MM.1S (cell line): ENCODE data around the gene VEZT.

Experiments
- DNase-seq: peaks from one replicate; pipeline ENCODE4 v3.0.0-alpha.2; 2015
- H2AFZ ChIP-seq: fragments of 300-600 bp; sonication (generic); 2 replicates; pipeline ENCODE4 v1.6.0; 2016; ENCODE audit warnings: antibody characterized with exemption, low read length
- H3F3A ChIP-seq: fragments of 300-600 bp; sonication (generic); 2 replicates; pipeline ENCODE4 v1.6.1; 2016; ENCODE audit warnings: mild to moderate bottlenecking, antibody characterized with exemption, low read length, moderate library complexity, mixed read lengths; ENCODE audit not compliant: insufficient read depth
- H3K27ac ChIP-seq: fragments of 300-600 bp; sonication (generic); 2 replicates; pipeline ENCODE4 v1.5.1; 2016; ENCODE audit warnings: mild to moderate bottlenecking, low read length
- H3K27me3 ChIP-seq: fragments of 300-600 bp; sonication (generic); replicated peaks from 2 replicates; pipeline ENCODE4 v1.6.0; 2016; ENCODE audit warnings: low read length; ENCODE audit not compliant: insufficient read depth
- H3K36me3 ChIP-seq: fragments of 300-600 bp; sonication (generic); replicated peaks from 2 replicates; pipeline ENCODE4 v1.6.1; 2016; ENCODE audit warnings: mild to moderate bottlenecking, low read length, mixed read lengths; ENCODE audit not compliant: insufficient read depth
- H3K4me1 ChIP-seq: fragments of 300-600 bp; sonication (generic); 2 replicates; pipeline ENCODE4 v1.6.1; 2016; ENCODE audit warnings: low read length, mixed read lengths
- H3K4me2 ChIP-seq: fragments of 300-600 bp; sonication (generic); 2 replicates; pipeline ENCODE4 v1.6.0; 2016; ENCODE audit warnings: low read depth, low read length
- H3K4me3 ChIP-seq: fragments of 300-600 bp; sonication (generic); 2 replicates; pipeline ENCODE4 v1.5.1; 2016; ENCODE audit warnings: low read length, mixed read lengths
- H3K79me2 ChIP-seq: fragments of 300-600 bp; sonication (generic); 2 replicates; pipeline ENCODE4 v1.6.1; 2016; ENCODE audit warnings: mixed run types, low read length, mixed read lengths
- H3K9ac ChIP-seq: fragments of 300-600 bp; sonication (generic); 2 replicates; pipeline ENCODE4 v1.6.1; 2016; ENCODE audit warnings: low read length, mixed read lengths
- H3K9me2 ChIP-seq: fragments of 300-600 bp; sonication (generic); replicated peaks from 2 replicates; pipeline ENCODE4 v1.6.1; 2016; ENCODE audit warnings: mild to moderate bottlenecking, low read length, mixed read lengths; ENCODE audit not compliant: insufficient read depth
- H3K9me3 ChIP-seq: fragments of 300-600 bp; sonication (generic); replicated peaks from 2 replicates; pipeline ENCODE4 v1.6.1; 2016; ENCODE audit warnings: mild to moderate bottlenecking, low read length, mixed read lengths; ENCODE audit not compliant: insufficient read depth
- H4K20me1 ChIP-seq: fragments of 300-600 bp; sonication (generic); 2 replicates; pipeline ENCODE4 v1.6.1; 2016; ENCODE audit warnings: mild to moderate bottlenecking, low read length, moderate library complexity, mixed read lengths; ENCODE audit not compliant: insufficient read depth
- EZH2 ChIP-seq: fragments of 300-600 bp; sonication (generic); optimal IDR thresholded peaks from 2 replicates; pipeline ENCODE3; 2017; ENCODE audit warnings: low read depth, mild to moderate bottlenecking, antibody characterized with exemption, low read length, mixed read lengths
- EZH2phosphoT487 ChIP-seq: fragments of 300-600 bp; sonication (generic); IDR thresholded peaks from 2 replicates; pipeline ENCODE4 v1.6.1; 2018; ENCODE audit warnings: antibody characterized with exemption, low read length
- TF ChIP-seq, protein P1 (sequence below): fragments of 300-600 bp; sonication (generic); IDR thresholded peaks from 2 replicates; pipeline ENCODE4 v1.5.1; 2016; ENCODE audit warnings: antibody characterized with exemption, low read length, mixed read lengths

VEZT gene

DNA sequence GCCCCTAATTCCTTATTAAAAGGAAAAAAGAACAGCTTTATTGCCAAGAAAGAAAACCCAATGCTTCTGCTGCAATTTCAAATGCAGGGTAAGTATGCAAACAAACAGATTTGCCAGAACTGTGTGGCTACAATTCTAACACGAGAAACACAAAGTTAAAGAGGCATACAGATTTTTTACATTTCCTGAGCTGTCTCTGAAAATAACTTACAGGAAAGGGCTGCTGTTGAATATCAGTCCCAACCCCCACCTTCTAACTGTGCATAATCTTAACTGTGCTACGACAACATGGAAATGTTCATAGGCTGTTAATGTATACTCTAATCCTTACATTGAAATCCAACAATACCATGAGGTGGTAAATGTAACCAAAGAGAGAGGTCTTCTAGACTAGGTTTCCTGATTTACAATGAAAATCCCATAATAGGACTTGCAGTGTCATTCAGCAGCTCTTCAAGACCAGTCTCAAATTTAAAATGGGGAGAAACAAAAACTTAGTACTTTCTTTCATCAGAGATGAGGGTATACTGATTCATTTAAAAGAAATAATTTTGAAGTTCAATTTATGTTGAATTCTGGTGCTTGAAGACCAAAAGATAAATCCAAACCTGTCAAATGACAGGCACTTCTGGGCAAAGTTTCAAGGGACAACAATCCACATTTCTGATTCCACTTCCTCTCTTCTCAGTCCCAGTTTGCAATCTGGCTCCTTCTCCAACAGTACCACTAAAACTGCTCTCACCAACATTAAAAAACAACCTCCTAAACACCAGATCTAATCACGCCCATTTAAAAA is 14.7 kb upstream of the VEZT start:
- no peaks in the 10 kb centered on the region for H3K9me2 ChIP-seq
- H3K36me3 ChIP-seq: no peaks in the 10 kb centered on the region
- H3K27ac ChIP-seq: no peak overlapping the region
- no peaks in the 10 kb centered on the region for H3K9me3 ChIP-seq
- peak overlapping the region; percentile 20; the same call in 1 of the 2 replicates for H3K4me2 ChIP-seq
- 0 out of 2 replicates have a peak, but pooled peaks cover 3% of the 10 kb centered on the region for H3K4me1 ChIP-seq
- no peaks in the 10 kb centered on the region for H3F3A ChIP-seq
- H3K79me2 ChIP-seq: no peaks in the 10 kb centered on the region
- TF ChIP-seq EZH2phosphoT487: no peak
- TF ChIP-seq EZH2: no peak
- TF ChIP-seq, protein P1, sequence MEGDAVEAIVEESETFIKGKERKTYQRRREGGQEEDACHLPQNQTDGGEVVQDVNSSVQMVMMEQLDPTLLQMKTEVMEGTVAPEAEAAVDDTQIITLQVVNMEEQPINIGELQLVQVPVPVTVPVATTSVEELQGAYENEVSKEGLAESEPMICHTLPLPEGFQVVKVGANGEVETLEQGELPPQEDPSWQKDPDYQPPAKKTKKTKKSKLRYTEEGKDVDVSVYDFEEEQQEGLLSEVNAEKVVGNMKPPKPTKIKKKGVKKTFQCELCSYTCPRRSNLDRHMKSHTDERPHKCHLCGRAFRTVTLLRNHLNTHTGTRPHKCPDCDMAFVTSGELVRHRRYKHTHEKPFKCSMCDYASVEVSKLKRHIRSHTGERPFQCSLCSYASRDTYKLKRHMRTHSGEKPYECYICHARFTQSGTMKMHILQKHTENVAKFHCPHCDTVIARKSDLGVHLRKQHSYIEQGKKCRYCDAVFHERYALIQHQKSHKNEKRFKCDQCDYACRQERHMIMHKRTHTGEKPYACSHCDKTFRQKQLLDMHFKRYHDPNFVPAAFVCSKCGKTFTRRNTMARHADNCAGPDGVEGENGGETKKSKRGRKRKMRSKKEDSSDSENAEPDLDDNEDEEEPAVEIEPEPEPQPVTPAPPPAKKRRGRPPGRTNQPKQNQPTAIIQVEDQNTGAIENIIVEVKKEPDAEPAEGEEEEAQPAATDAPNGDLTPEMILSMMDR: no peak
- H3K27me3 ChIP-seq: no peaks in the 10 kb centered on the region
- no peaks in the 10 kb centered on the region for H4K20me1 ChIP-seq
- no peak overlapping the region for H3K4me3 ChIP-seq
- H2AFZ ChIP-seq: 0 out of 2 replicates have a peak overlapping the region, but pooled peaks have one; percentile 34
- DNase-seq: peak; percentile 14
- no peak overlapping the region for H3K9ac ChIP-seq

DNA sequence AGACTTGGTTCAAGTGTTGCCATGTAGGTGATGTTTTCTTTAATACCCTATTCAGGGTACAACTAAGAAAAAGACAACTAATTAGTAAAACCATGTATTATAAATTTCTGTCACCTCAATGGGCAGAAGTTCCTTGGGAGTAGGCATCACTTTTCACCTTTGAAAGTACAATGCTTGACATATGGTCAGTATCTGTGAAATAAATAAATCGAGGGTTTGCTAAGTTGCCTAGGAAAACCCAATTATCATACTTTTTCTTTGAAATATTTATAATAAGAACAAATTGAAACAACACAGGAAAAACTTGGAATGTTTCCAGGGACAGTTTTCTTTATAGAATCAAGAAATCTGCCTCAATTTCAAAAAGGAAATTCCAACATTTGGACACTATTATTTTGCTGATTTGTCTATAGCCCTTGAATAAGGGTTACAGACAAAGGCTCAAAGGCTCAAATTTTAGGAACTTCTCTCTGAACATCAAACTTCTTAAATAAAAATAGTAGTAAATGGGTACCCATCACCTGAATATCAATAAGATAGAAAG is 14.0 kb upstream of the VEZT start:
- no peak for DNase-seq
- Histone ChIP-seq H3K27me3 (no peaks in the 10 kb centered on the region), H4K20me1 (no peaks in the 10 kb centered on the region), H3K79me2 (no peaks in the 10 kb centered on the region), H3K9ac (no peak overlapping the region), H3K4me3 (no peak overlapping the region), H3K4me1 (0 out of 2 replicates have a peak, but pooled peaks cover 3% of the 10 kb centered on the region), H3K9me3 (no peaks in the 10 kb centered on the region), H3K36me3 (no peaks in the 10 kb centered on the region), H3F3A (no peaks in the 10 kb centered on the region), H2AFZ (no peak overlapping the region), H3K4me2 (no peak overlapping the region), H3K27ac (no peak overlapping the region), H3K9me2 (no peaks in the 10 kb centered on the region)
- no peak for TF ChIP-seq EZH2phosphoT487

DNA sequence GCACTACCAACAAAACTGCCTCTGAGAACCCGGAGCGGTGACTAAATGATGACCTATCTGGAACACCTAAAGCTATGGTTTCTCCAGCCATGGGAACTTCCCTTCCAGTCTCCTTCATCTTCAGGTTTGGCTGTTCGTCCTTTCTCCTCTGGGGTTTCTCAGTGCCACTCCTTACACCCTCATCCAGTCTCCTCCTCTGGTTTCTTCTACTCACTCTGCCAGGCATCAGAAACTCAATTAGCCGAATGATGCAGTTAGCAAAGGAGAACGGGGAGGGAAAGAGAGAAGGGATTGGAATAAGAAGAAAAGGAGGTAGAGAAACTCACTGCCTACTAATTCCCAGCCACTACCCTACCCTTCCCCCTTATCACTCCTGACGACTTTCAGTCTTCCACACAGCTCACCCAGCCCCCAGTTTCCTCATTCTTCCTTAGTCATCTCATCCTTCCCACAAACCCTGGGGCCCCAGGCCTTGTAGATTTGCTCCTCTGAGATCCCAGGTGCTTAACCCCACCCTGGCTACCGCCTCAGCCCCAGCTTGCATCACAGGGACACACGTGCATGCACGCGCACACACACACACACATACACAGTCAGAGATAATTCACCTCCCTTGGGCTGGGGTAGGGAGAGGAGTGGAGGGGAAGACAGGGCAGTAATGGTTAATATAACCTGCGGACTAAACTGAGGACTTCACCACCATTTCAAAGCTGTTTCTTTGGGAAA is 13.3 kb upstream of the VEZT start:
- no peak overlapping the region for H3K9ac ChIP-seq
- no peak overlapping the region for H3K4me2 ChIP-seq
- TF ChIP-seq, protein P1: no peak
- no peak for TF ChIP-seq EZH2phosphoT487
- TF ChIP-seq EZH2: no peak
- no peaks in the 10 kb centered on the region for H3K9me3 ChIP-seq
- no peak overlapping the region for H2AFZ ChIP-seq
- H3K4me1 ChIP-seq: 0 out of 2 replicates have a peak, but pooled peaks cover 3% of the 10 kb centered on the region
- no peak overlapping the region for H3K4me3 ChIP-seq
- no peak overlapping the region for H3K27ac ChIP-seq
- no peaks in the 10 kb centered on the region for H3K9me2 ChIP-seq
- H3K79me2 ChIP-seq: no peaks in the 10 kb centered on the region
- H3K27me3 ChIP-seq: no peaks in the 10 kb centered on the region
- H4K20me1 ChIP-seq: no peaks in the 10 kb centered on the region
- DNase-seq: no peak
- H3F3A ChIP-seq: no peaks in the 10 kb centered on the region
- H3K36me3 ChIP-seq: no peaks in the 10 kb centered on the region
